ENCODE data around the gene FILIP1. TPM values are rescaled to one million over a fixed set of nuclear protein-coding genes. Genes with fewer than 3 reads are reported as not detected.

FILIP1 gene
- total RNA-seq, 2 donors from 2014 or later: 3.0 to 6.5 TPM

GRCh38 chr6:75422024-75422639 lies 71.5 kb downstream of the FILIP1 start:
- intact Hi-C loops (cut with DNase I): no loop called here
- no peaks in the 10 kb centered on the region for H3K27me3 ChIP-seq
- H3K27ac ChIP-seq: no peak overlapping the region
- no peak overlapping the region for H3K4me3 ChIP-seq
- DNase-seq (no peak), ATAC-seq (no peak)
- TF ChIP-seq CTCF (IDR thresholded peaks at IDR 0.05) (no peak), POLR2A (IDR thresholded peaks at IDR 0.05) (no peak)
- no peaks in the 10 kb centered on the region for H3K9me3 ChIP-seq
- H3K36me3 ChIP-seq (replicated peaks in 1 of 2; ENCODE audit: insufficient read depth in 1 of 2, low read depth in 2 of 2): no peaks in the 10 kb centered on the region
- no peaks in the 10 kb centered on the region for H3K4me1 ChIP-seq
- WGBS, 2 donors: 62 to 68% methylated on average over 1 of the region's 1 CpG

GRCh38 chr6:75421316-75422023 lies 72.1 kb downstream of the FILIP1 start:
- H3K4me1 ChIP-seq: no peaks in the 10 kb centered on the region
- intact Hi-C loops (cut with DNase I): no loop called here
- H3K4me3 ChIP-seq: no peak overlapping the region
- H3K27ac ChIP-seq: no peak overlapping the region
- no peaks in the 10 kb centered on the region for H3K27me3 ChIP-seq
- 68 to 70% methylated on average over 11 of the region's 11 CpGs for WGBS, 2 donors
- ATAC-seq (no peak), DNase-seq (no peak)
- no peaks in the 10 kb centered on the region for H3K9me3 ChIP-seq
- no peak for TF ChIP-seq POLR2A (IDR thresholded peaks at IDR 0.05)
- no peak for TF ChIP-seq CTCF (IDR thresholded peaks at IDR 0.05)
- no peaks in the 10 kb centered on the region for H3K36me3 ChIP-seq (replicated peaks in 1 of 2; ENCODE audit: insufficient read depth in 1 of 2, low read depth in 2 of 2)

- WGBS, 2 donors: 79 to 90% methylated on average over 1 of the region's 1 CpG
- no peaks in the 10 kb centered on the region for H3K27me3 ChIP-seq
These were observed 73.6 kb downstream of the FILIP1 start for GRCh38 chr6:75419980-75420379.

GRCh38 chr6:75419416-75419815 lies 74.2 kb downstream of the FILIP1 start:
- no peaks in the 10 kb centered on the region for H3K9me3 ChIP-seq
- DNase-seq: peak in 1 of 4 donors; percentile 7
- no peak overlapping the region for H3K4me3 ChIP-seq
- WGBS, 2 donors: 94 to 97% methylated on average over 3 of the region's 3 CpGs
- TF ChIP-seq POLR2A (IDR thresholded peaks at IDR 0.05) (no peak), CTCF (IDR thresholded peaks at IDR 0.05) (no peak)
- no peaks in the 10 kb centered on the region for H3K36me3 ChIP-seq (replicated peaks in 1 of 2; ENCODE audit: insufficient read depth in 1 of 2, low read depth in 2 of 2)
- intact Hi-C loops (cut with DNase I): no loop called here
- H3K27me3 ChIP-seq: no peaks in the 10 kb centered on the region
- H3K4me1 ChIP-seq: peaks cover 2% of the 10 kb centered on the region
- no peak for ATAC-seq
- no peak overlapping the region for H3K27ac ChIP-seq

More at GRCh38 chr6:75419980-75420379, 73.6 kb downstream of the FILIP1 start:
- Histone ChIP-seq H3K36me3 (replicated peaks in 1 of 2; ENCODE audit: insufficient read depth in 1 of 2, low read depth in 2 of 2) (no peaks in the 10 kb centered on the region), H3K4me1 (no peaks in the 10 kb centered on the region), H3K27ac (no peak overlapping the region), H3K9me3 (no peaks in the 10 kb centered on the region), H3K4me3 (no peak overlapping the region)
- TF ChIP-seq POLR2A (IDR thresholded peaks at IDR 0.05) (no peak), CTCF (IDR thresholded peaks at IDR 0.05) (no peak)
- no peak for ATAC-seq
- no peak for DNase-seq
- intact Hi-C loops (cut with DNase I): no loop called here

- H3K27ac ChIP-seq: no peak overlapping the region
- peaks cover 14% of the 10 kb centered on the region for H3K4me1 ChIP-seq
- ATAC-seq (no peak), DNase-seq (no peak)
- intact Hi-C loops (cut with DNase I): no loop called here
- H3K4me3 ChIP-seq: no peak overlapping the region
- no peaks in the 10 kb centered on the region for H3K27me3 ChIP-seq
- H3K9me3 ChIP-seq: no peaks in the 10 kb centered on the region
- H3K36me3 ChIP-seq (replicated peaks in 1 of 2; ENCODE audit: insufficient read depth in 1 of 2, low read depth in 2 of 2): no peaks in the 10 kb centered on the region
- no peak for TF ChIP-seq CTCF (IDR thresholded peaks at IDR 0.05)
These were observed 75.4 kb downstream of the FILIP1 start for GRCh38 chr6:75418233-75418632.

Measured in body of pancreas (tissue), 4 donors.